GM12892 (cell line): ENCODE data around the gene ESR1.

Experiments used
- POLR2A ChIP-seq: IDR thresholded peaks from 2 replicates; pipeline ENCODE4 v1.6.1; 2011; ENCODE audit warnings: low read depth, low read length, control low read depth
- POLR2AphosphoS5 ChIP-seq: IDR thresholded peaks from 2 replicates; pipeline ENCODE4 v1.6.1; 2011; ENCODE audit warnings: low read depth, low read length, control low read depth

DNA sequence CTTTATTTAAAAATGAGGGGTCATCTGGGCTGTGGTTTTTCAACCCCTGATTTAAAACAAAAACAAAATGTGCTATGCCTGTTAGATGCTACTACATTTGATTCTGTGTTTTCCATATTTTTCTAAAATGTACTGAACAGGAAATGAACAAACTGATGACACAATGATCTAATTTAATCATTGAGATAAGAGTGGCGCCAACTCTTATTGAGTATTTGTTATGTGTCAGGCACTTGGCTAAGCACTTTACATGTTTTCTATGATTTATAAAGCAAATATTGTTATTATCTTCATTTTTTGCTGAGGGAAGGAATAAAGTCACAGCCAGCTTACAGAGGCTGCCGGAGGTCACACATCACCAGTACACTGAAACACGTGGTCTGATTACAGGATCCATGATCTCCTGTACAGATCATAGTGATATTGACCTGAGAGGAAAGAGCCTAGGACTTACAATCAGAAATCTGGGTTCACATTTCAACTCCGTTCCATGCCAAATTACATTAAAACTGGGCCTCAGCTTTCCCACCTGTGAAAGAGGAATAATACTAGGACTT lies 166.7 kb downstream of the ESR1 start:
- TF ChIP-seq POLR2AphosphoS5, result no peak
- TF ChIP-seq POLR2A, result no peak
